NCI-H526 treated with DMSO at 0.1 percent for 48 hours (cell line): ENCODE data around the gene RBPJL.
A peak's percentile ranks its signal among the peaks of the same experiment; 100 is the strongest.

ENCODE experiments used
- DNase-seq: peaks from one replicate; lab custom pipeline; 2025; lab: John Stamatoyannopoulos, UW

Gene RBPJL

DNA sequence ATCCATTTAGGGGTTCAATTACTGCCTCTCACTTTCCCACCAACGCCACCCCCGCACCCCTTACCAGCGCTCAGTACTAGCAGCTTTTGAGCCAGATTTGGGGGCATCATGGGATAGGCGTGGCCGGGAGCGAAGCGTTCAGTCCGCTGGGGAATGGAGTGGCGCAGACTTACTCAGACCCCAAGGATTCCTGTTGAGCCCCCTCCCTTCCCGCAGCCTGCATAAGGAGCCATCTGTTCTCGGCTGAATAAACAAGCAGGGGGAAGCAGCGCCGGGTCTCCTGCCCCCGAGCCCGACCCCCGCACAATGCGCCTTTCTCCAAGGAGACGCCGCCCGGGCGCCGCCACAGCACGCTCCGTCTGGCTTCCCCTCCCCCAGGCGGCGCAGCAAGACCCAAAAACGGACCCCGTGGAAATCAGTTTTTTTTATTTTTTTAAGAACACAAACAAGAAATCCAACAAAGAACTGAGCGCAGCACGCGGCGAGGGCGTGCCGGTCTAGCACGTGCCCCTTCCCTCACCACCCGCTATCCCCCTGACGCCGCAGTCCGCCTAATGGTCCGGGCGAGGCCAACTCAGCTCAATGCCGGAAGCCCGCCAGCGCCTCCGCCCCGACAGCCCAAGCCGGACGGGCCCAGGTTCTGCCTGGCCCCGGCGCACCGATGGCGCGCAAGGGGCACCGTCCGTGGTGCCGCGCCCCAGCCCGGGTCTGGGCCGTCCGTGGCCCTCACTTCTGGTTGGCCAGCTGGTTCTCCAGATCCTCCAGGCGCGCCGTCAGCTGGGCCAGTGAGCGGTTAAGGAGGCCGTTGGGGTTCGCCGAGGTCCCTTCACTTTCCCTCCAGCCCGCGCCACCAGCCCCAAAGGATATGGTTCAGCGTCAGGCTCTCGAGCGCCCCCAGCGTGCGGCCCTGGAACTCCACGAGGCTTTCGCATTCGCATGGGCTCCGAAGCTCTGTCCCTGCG lies 13.3 kb upstream of the RBPJL start:
- peak; percentile 60 for DNase-seq

DNA sequence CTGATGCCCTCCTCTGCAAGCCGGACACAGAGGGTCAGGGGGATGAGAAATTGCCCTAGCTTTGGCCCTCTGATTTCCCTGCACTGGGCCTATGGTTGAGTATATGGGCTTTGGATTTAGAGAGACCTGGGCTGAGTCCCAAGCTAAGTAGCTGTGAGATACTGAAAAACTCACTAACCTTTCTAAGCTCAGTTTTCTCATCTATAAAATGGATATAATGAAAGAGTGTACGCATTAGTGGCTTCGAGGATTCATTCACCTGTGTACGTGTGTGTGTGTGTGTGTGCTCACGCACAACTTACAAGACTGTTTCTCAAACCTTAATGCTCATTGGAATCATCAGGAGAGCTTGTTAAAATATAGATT lies 12.7 kb upstream of the RBPJL start:
- no peak for DNase-seq

DNA sequence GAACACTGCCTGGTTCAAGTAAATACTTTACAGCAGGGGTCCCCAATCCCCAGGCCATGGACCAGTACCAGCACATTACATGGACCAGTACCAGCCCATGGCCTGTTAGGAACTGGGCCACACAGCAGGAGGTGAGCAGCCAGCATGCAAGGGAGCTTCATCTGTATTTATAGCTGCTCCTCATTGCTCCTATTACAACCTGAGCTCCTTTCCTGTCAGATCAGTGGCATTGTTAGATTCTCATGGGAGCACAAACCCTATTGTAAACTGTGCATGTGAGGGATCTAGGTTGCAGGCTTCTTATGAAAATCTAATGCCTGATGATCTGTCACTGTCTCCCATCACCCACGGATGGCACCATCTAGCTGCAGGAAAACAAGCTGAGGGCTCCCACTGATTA lies 12.0 kb upstream of the RBPJL start:
- DNase-seq: no peak

DNA sequence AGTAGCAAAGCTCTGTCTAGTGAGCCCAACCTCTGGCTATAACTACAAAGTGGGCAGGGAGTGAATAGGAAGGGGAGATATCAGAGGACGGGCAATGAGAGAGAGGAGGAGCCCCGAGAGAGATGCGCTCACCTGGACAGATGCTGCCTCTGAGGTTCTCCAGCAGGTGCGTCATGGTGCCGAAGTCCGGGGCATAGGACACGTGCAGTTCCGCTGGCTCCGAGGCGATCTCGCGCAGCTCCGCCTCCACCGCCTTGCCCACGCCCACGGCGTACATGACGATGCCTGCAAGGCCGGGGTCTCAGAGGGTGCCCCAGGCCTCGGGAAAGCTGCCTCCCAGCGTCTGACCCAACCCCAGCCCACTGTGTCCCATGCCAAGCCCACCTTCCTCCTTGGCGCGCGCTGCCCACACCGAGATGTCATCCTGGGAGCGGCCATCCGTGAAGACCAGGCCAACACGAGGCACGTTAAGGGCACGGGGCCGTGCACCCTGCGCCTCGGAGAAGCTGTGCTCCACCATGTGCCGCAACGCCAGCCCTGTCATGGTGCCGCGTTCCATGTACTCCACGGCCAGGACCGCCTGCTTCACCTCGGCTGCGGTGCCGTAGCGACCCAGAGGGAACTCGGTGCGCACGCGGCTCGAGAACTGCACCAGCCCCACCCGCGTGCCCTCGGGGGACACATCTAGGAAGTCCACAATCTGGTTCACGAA lies 8.7 kb upstream of the RBPJL start:
- DNase-seq: no peak

DNA sequence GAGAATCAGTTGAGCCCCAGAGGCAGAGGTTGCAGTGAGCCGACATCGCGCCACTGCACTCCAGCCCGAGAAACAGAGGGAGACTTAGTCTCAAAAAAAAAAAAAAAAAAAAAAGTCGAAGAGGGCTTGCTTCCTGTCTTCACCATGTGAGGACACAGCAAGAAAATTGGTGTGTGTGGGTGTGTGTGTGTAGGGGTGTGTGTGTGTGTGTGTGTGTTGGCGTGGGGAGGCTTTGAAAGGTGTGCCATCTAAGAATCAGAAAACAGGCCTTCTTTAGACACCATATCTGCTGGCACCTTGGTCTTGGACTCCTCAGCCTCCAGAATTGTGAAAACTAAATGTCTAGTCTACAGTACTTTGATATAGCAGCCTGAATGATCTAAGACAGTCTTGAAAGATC lies 6.9 kb upstream of the RBPJL start:
- no peak for DNase-seq

DNA sequence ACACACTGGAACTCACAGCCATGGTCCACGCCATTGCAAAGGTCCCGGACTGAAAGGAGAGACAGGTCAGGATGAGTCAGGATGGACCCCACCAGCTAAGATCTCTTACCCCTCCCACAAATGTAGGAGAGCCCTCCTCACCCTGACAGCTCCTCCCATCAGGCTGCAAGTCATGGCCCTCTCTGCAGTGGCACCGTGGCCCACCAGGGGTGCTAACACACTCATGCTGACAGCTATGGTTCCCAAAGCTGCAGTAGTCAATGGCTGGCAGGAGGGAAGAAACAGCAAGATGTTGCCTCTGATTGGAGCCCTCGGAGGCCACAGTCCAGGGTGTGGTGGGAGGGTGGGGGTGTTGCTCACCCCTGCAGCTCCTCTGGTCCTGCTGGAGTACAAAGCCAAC lies 5.7 kb upstream of the RBPJL start:
- DNase-seq: no peak

DNA sequence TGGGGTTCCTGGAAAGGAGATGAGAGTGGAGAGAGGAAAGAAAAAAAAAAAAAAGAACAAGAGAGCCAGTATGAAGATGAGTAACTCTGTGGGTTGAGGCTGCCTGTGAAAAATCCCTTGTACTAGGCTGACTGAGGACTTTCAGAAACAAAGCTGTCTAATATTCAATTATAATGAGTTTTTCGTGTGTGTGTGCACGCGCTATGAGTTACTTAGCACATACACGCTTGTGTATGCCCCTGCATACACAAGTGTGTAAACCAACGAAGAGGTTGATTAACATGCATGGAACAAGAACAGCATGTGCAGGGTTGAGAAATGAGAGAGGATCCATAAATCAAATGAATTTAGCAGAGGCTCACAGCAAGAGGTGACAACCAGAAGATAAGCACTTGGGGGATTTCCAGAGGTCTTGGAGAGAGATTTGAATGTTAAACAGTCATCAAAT lies 4.8 kb upstream of the RBPJL start:
- DNase-seq: no peak

DNA sequence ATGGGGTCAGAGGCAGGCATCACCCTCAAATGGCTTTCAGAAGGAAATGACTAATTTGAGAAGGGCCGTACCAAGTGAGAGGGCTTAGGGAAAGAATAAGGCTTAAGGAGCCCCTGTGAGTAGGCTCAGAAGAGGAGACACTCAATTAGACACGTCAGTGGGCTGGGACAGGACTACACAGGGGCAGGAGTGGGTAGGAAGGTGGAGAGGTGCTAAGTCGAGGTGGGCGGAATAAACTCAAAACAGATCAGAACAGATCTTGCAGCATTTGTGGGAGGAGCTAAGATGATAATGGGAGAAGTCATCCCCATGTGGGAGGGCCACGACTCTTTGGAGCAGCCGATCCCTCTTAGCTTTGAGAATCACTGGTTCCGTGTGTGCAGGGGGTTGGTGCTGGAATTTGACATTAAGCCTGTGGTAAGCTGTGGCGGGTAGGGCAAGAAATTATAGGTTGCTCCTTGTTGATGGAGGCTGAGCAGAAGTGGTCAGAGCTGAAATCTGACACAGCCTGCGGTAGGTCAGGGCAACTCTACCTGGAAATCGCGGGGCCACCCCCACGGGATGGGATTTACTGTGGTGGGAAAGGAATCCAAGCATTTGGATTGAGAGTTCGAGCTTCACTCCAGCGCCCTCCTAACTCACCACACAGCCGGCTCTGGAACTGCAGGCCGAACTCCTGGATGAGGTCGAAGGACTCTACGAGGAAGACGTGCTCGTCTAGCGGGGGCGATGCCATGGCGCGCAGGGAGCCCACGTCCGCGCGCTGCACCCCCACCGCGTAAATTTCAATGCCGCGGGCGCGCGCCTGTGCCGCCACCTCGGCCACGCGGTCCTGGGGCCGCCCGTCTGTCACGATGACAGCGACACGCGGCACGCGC lies 2.8 kb upstream of the RBPJL start:
- DNase-seq: no peak

DNA sequence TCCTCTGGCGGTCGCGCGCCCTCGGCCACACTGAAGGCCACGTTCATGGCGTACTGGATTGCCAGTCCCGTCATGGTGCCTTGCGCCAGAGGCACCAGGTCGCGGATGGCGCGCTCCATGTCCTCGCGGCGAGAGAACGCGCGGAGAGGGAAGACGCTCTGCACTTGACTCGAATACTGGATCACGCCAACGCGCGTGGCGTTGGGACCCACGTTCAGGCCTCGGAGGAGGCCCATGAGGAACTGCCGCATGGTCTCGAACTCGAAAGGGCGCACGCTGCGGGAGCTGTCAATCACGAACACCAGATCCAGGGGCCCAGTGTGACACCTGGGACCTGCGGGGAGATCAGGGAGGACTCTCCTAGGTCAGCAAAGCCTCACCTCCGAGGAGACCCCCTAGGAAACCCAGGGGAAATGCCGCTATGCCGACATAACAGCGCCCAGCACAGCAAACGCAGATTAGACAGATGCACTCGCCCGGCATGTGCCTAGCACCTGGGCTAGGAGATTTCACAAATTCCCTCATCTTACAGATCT lies 2.1 kb upstream of the RBPJL start:
- no peak for DNase-seq

DNA sequence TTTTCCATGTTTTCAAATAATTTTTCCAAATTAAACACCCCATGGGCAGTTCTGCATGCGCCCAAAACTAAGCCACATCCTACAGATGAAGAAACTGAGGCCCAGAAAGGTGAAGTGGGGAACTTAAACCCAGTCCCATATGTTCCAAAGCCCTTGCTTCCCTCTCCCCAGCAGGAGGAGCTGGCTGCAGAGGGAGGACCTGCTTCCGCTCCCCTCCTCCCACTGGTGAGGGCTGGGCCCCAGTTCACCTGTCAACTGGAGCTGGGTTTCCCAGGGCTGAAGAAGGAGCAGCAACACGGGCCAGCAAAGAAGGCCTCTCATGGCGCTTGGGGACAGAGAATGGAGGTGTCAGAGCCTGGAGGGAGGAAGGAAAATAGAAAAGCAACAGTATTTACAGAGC lies 1.4 kb upstream of the RBPJL start:
- DNase-seq: no peak

DNA sequence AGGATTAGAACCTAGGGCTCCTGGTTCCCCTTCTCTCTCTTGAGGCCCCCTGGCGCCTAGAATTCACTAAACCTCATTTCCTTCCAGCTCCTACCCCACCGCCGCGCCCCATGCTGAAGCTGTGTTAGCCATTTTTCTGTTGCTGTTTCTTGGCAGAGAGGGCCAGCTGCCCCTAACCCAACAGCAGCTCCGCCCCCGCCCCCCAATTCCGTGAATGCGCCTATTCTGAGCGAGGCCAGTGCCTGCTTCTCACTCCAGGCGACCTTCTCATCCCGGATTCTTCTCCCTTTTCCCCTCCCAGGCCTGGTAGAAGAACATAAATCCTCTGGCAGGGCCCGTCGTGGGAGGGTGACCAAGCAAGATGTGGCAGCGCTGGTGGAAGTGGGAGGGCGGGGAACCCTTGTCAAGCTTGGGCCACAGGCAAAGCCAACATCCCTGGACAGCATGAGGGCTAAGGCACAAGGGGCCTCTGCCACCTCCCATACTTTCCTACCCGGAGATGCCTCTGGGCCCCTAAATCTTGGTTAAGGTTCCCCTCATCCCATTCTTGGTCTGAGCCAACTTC lies 518 bp downstream of the RBPJL start:
- no peak for DNase-seq

DNA sequence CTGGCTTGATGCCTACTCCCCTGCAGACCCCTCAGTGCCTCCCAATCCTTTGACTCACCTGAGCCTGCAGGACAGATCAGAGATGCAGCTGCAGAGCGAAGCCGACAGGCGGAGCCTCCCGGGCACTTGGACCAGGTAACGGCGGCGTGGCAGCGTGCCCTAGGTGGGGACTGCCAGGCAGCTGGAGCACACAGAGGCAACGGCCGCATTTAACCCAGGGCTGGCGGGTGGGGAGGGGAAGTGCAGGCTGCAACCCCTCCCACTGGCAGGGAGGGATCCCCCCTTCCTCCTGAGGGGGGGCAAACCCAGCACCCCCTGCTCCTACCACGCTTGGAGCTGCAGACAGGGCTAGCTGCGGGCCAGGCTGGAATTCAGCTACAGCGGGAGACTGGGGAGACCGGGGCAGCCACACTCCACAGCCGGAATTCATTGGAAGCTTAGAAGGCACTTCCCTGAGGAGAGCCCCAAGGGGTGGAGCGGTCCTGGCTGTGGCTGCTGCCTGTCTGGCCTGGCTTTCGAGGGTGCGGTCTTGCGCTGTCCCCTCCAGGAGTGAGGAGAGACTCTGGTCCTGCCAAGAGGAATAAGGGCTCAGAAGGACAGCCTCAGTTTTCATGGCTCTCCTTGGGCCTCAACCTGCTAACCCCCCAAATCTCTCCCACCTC lies 1.6 kb downstream of the RBPJL start, which contains the start of gene MATN4:
Gene MATN4, minus strand, starts transcription at position 183 of the 662 bp plus-strand sequence. CDS start 2,717 bp downstream, outside the sequence.
- peak; percentile 33 for DNase-seq

DNA sequence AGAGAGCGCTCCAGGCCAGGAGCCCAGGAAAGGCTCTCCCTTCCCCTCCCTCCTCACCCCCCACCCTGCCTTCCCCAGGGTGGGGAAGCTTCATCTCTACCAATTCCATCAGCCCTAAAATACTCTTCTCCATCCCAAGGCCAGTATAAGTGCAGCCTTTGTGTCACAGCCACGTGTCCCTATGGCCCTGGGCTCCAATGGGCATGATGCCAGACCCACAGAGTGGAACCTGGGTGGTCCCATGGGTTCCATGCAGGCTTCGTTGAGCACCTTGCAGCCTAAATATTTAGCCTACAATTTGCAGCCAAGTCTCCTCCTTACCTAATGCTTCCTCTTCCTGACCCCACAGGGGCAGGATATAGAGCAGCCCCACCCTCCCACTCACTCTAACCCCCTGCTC lies 2.4 kb downstream of the RBPJL start:
- DNase-seq: no peak

DNA sequence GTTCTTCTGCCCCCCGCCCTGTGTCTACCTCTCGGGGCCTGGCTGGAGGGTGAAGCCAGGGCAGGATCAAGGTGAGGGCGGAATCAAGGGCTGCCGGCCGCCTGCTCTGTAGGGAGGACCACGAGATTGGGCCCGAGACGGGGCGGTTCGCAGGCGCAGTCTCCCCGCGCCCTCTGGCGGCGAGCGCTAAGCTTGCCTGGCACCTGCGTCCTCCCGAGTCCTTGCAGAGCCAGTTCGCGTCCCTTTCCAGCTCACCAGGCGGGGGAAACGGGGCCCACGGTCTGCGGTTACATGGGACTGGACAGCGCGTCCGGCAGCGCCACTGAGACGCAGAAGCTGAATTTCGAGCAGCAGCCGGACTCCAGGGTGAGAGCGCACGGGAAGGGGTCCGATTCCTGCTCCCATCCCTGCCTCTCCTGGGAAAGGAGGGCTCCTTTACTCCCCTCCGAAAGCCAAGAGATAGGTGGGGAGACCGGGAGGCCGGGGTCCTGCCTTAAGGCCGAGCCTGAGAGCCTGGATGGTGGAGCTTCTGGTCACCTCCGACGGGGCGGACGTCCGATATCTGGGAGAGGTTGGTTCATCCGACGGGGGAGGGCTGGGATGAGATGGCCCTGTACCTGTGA lies 5.1 kb downstream of the RBPJL start:
- DNase-seq: peak; percentile 29

DNA sequence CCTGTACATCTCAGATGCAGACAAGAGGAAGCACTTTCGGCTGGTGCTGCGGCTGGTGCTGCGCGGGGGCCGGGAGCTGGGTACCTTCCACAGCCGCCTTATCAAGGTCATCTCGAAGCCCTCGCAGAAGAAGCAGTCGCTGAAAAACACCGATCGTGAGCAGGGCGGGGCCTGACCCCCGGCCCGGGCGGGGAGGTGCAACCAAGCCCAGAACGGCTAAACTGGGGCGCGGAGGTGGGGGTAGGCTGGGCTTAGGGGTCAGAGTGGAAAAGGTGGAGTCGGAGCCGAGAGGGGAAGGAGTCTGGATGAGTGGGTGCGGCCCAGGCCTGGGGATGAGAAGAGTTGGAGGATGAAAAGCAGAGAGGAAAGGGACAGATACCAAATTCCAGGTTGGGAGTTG lies 5.6 kb downstream of the RBPJL start:
- no peak for DNase-seq

DNA sequence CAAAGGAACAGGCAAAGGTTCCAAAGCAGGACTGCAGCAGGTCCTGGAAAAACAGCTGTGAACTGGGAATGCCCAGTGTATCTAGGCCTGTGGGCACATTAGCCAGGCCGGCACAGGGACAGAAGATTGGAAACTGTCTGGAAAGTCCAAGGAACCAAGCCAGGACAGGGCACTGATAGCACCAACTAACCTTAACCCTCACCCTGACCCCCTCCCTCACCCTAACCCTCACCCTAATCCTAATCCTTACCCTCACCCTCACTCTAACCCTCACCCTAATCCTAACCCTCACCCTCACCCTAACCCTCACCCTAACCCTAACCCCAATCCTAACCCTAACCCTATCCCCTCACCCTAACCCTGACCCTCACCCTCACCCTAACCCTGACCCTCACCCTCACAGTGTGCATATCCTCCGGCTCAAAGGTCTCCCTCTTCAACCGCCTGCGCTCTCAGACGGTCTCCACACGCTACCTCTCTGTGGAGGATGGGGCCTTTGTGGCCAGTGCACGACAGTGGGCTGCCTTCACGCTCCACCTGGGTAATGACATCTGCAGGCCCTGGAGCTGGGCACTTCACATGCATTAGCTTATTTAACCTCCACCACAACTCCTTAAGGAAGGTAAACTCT lies 6.5 kb downstream of the RBPJL start:
- no peak for DNase-seq

DNA sequence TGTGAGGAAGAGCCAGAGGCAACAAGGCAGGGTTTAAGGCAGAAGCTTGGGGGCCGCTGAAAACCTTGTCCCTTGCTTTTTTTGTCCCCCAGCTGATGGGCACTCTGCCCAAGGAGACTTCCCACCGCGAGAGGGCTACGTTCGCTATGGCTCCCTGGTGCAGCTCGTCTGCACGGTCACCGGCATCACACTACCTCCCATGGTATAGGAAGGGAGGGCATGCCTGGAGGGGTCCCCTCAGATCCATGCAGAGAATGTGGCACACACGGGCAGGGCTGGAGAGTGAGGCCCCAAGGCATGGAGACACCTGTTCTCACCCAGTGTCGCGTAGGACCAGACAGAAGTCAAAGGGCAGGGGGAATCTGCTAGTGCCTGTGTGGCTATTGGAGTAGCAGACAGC lies 7.3 kb downstream of the RBPJL start:
- no peak for DNase-seq

DNA sequence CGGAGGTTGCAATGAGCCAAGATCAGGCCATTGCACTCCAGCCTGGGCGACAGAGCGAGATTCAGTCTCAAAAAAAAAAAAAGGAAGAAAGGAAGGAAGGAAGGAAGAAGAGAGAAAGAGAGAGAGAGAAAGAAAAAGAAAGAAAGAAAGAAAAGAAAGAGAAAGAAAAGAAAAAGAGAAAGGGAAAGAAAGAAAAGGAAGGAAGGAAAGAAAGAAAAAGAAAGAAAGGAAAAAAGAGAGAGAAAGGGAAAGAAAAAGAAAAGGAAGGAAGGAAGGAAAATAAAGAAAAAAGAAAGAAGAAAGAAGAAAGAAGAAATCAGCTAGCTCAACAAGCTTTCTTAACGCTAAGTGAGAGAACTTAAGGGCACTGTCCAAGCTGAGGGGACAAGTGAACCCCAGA lies 9.0 kb downstream of the RBPJL start:
- no peak for DNase-seq

DNA sequence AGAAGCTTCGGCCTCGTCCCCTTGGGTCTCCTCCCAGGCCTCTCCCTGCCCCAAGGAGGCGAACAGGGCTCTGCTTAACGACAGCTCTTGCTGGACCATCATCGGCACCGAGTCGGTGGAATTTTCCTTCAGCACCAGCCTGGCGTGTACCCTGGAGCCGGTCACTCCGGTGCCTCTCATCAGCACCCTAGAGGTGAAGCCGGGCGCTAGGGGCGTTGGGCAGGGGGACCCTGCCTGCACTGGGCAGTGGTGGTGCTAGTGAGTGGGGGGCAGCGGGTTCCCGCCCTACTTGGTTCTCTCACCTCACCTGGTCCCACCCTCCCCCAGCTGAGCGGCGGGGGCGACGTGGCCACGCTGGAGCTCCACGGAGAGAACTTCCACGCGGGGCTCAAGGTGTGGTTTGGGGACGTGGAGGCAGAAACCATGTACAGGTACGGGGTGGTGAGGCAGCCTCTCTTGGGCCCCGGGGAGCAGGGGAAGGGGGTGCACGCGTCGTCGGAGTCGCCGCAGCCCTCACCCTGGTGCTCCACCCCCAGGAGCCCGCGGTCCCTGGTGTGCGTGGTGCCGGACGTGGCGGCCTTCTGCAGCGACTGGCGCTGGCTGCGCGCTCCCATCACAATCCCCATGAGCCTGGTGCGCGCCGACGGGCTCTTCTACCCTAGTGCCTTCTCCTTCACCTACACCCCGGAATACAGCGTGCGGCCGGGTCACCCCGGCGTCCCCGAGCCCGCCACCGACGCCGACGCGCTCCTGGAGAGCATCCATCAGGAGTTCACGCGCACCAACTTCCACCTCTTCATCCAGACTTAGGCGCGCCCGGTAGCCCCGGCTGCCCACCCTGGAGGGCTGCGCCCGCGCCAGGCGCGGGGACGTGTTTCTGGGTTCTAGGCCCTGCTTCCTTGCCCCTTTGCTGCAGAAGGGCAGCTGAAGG lies 9.8 kb downstream of the RBPJL start:
- no peak for DNase-seq
